ENCODE results near the gene TNFAIP2.

The TNFAIP2 gene

DNA sequence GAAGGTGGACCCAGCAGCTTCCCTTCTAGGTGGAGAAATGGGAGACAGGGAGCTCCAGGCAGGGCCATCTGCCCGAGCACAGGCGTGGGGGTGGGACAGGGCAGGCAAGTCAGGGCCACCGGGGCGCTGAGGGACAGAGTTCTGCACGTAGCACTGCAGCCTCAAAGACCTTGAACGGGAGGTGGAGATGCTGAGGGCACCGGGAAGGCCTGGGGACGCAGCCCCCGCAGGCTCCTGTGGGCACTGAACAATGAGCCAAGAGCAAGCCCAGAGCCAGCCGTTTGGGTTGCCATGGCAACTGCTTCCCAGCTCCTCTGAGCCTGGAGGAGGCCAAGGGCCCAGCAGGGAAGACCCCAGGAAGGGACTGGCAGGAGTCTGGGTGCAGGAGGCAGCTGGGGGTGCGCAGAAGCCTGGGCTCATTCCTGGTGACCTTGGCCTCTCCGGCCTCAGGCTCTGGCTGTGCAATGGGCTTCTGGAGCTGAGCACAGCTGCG is 35.9 kb upstream of the TNFAIP2 start:
- no peaks in the 10 kb centered on the region for H3K79me2 ChIP-seq (ENCODE audit: insufficient read depth, low read length)
- no peaks in the 10 kb centered on the region for H3F3A ChIP-seq (ENCODE audit: insufficient read depth, low read length)
- H4K20me1 ChIP-seq (ENCODE audit: insufficient read depth, low read length): no peaks in the 10 kb centered on the region
- H3K4me1 ChIP-seq (ENCODE audit: insufficient read depth, low read length, severe bottlenecking): peaks cover 10% of the 10 kb centered on the region
- no peak overlapping the region for H3K4me3 ChIP-seq (ENCODE audit: low read depth, low read length, poor library complexity, severe bottlenecking)
- no peak overlapping the region for H2AFZ ChIP-seq (ENCODE audit: low read length)
- no peaks in the 10 kb centered on the region for H3K9me3 ChIP-seq (ENCODE audit: low read length)
- H3K9ac ChIP-seq (ENCODE audit: low read length): no peak overlapping the region
- peaks cover 6% of the 10 kb centered on the region; the same call in 1 of the 2 replicates for H3K27me3 ChIP-seq (ENCODE audit: insufficient read depth, low read length)
- no peak overlapping the region for H3K27ac ChIP-seq (ENCODE audit: low read depth, low read length, poor library complexity, severe bottlenecking)
- no peaks in the 10 kb centered on the region for H3K9me2 ChIP-seq (ENCODE audit: low read depth, low read length)
- no peaks in the 10 kb centered on the region for H3K36me3 ChIP-seq (ENCODE audit: insufficient read depth, low read length)
- no peak for TF ChIP-seq CTCF (IDR thresholded peaks at IDR 0.05; ENCODE audit: low read length)
- H3K4me2 ChIP-seq (ENCODE audit: low read length): no peak overlapping the region

GRCh38 chr14:103088921-103089320 is 34.3 kb upstream of the TNFAIP2 start:
- H3K9ac ChIP-seq (ENCODE audit: low read length): no peak overlapping the region
- H3K4me3 ChIP-seq (ENCODE audit: low read depth, low read length, poor library complexity, severe bottlenecking): no peak overlapping the region
- no peaks in the 10 kb centered on the region for H3K9me3 ChIP-seq (ENCODE audit: low read length)
- H3F3A ChIP-seq (ENCODE audit: insufficient read depth, low read length): no peaks in the 10 kb centered on the region
- H4K20me1 ChIP-seq (ENCODE audit: insufficient read depth, low read length): no peaks in the 10 kb centered on the region
- TF ChIP-seq CTCF (IDR thresholded peaks at IDR 0.05; ENCODE audit: low read length) (no peak), EZH2 (IDR thresholded peaks at IDR 0.05; ENCODE audit: borderline replicate concordance, low read length) (no peak)
- H3K4me2 ChIP-seq (ENCODE audit: low read length): no peak overlapping the region
- H3K27me3 ChIP-seq (ENCODE audit: insufficient read depth, low read length): peaks cover 6% of the 10 kb centered on the region; the same call in 1 of the 2 replicates
- no peaks in the 10 kb centered on the region for H3K9me2 ChIP-seq (ENCODE audit: low read depth, low read length)
- H2AFZ ChIP-seq (ENCODE audit: low read length): no peak overlapping the region
- H3K79me2 ChIP-seq (ENCODE audit: insufficient read depth, low read length): no peaks in the 10 kb centered on the region
- no peak overlapping the region for H3K27ac ChIP-seq (ENCODE audit: low read depth, low read length, poor library complexity, severe bottlenecking)
- peaks cover 10% of the 10 kb centered on the region for H3K4me1 ChIP-seq (ENCODE audit: insufficient read depth, low read length, severe bottlenecking)
- H3K36me3 ChIP-seq (ENCODE audit: insufficient read depth, low read length): no peaks in the 10 kb centered on the region

DNA sequence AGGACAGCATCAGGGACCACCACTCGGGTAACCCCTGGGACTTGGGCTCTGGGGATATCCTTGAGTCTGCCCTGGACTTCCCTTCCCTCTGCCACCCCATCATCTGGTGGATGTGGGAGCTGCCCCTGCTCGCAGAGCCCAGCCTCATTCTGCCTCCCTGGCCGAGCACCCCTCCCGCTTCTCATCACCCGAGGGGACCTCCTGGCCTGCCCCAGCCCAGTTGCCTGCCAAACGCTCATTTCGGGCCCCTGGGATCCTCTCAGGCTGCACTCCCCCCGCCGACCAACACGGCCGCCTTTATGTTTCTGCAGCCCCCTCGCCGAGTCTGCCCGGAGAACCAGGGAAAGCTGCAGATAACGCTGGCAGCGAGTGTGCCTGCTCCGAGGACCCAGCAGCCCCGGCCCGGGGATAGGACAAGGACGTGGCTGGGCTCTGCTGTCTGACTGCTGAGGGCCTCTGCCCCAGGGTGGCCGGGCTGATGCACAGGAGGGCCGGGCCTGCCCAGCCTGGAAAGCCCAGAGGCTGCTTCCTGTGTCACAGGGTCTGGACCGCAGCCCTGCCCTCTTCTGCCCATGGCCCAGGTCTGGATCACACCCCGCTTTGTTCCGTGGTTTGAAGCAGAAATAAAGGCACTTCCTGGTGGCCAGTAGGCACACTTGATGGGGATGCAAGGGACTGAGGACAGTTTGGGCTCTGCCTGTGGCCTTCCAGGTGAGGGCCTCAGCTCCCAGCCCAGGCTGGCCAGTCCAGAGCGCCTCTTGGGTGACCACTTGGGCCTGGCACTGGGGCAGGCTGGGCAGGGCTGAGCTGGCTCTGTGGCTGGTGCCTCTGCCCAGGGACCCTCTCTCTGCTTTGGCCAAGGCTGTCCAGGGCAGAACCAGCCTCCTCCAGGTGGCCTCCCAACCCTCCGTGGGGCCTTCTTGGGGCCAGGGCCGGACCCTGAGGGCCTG is 33.6 kb upstream of the TNFAIP2 start:
- Histone ChIP-seq H3K9me2 (ENCODE audit: low read depth, low read length) (no peaks in the 10 kb centered on the region), H4K20me1 (ENCODE audit: insufficient read depth, low read length) (no peaks in the 10 kb centered on the region), H3K79me2 (ENCODE audit: insufficient read depth, low read length) (no peaks in the 10 kb centered on the region), H3K27ac (ENCODE audit: low read depth, low read length, poor library complexity, severe bottlenecking) (no peak overlapping the region), H3K27me3 (ENCODE audit: insufficient read depth, low read length) (peaks cover 6% of the 10 kb centered on the region; the same call in 1 of the 2 replicates), H3K36me3 (ENCODE audit: insufficient read depth, low read length) (no peaks in the 10 kb centered on the region), H3K4me2 (ENCODE audit: low read length) (no peak overlapping the region), H3K4me3 (ENCODE audit: low read depth, low read length, poor library complexity, severe bottlenecking) (no peak overlapping the region), H3F3A (ENCODE audit: insufficient read depth, low read length) (no peaks in the 10 kb centered on the region), H3K9ac (ENCODE audit: low read length) (no peak overlapping the region), H3K9me3 (ENCODE audit: low read length) (no peaks in the 10 kb centered on the region), H3K4me1 (ENCODE audit: insufficient read depth, low read length, severe bottlenecking) (peaks cover 10% of the 10 kb centered on the region), H2AFZ (ENCODE audit: low read length) (no peak overlapping the region)
- TF ChIP-seq EZH2 (IDR thresholded peaks at IDR 0.05; ENCODE audit: borderline replicate concordance, low read length) (no peak), CTCF (IDR thresholded peaks at IDR 0.05; ENCODE audit: low read length) (no peak)

All from OCI-LY1 (cell line).